K562 (cell line): ENCODE results near the gene CD47. TPM values are rescaled to one million over a fixed set of nuclear protein-coding genes. Genes with fewer than 3 reads are reported as not detected.

ENCODE experiments used
- ADNP ChIP-seq: fragments of 200-800 bp; sonication (Bioruptor generic); IDR thresholded peaks from 2 replicates; pipeline ENCODE4 v1.6.1; 2016; ENCODE audit warnings: missing genetic modification characterization, missing compliant biosample characterization
- CBX3 ChIP-seq, 2 experiments: IDR thresholded peaks; 1 replicate in 1 of 2; 2 replicates in 1 of 2; pipeline ENCODE4 v1.6.1; 2012; ENCODE audit warnings: inconsistent platforms in 2 of 2, low read length in 2 of 2, borderline replicate concordance in 1 of 2, control low read depth in 1 of 2
- FOXM1 ChIP-seq, 2 experiments: fragments of 450-650 bp in 1 of 2; sonication (generic) in 1 of 2; formaldehyde crosslinking in 1 of 2; IDR thresholded peaks; 2 replicates each; pipeline versions ENCODE4 v1.6.1 to v1.9.0; 2017 to 2022; ENCODE audit warnings: low read depth in 2 of 2, mild to moderate bottlenecking in 2 of 2, missing genetic modification reagents in 1 of 2, moderate library complexity in 1 of 2
- KAT8 ChIP-seq: fragments of 450-650 bp; IDR thresholded peaks from 2 replicates; pipeline ENCODE4 v1.6.1; 2016; ENCODE audit warnings: low read depth, mild to moderate bottlenecking
- MGA ChIP-seq: fragments of 450-650 bp; IDR thresholded peaks from 2 replicates; pipeline ENCODE4 v1.6.1; 2016; ENCODE audit warnings: mild to moderate bottlenecking, moderate library complexity
- NFYB ChIP-seq: IDR thresholded peaks from 2 replicates; pipeline ENCODE4 v1.6.1; 2011; ENCODE audit warnings: mild to moderate bottlenecking, moderate library complexity; ENCODE audit not compliant: insufficient read length; ENCODE audit errors: extremely low read depth
- TEAD2 ChIP-seq: fragments of 450-650 bp; IDR thresholded peaks from 2 replicates; pipeline ENCODE4 v1.6.1; 2016; ENCODE audit warnings: missing genetic modification characterization, control low read depth, missing compliant biosample characterization
- TRIM24 ChIP-seq, 2 experiments: fragments of 450-650 bp; IDR thresholded peaks; 2 replicates each; pipeline ENCODE4 v1.6.1; 2016
- TRIM28 ChIP-seq: fragments of 450-650 bp; IDR thresholded peaks from 2 replicates; pipeline ENCODE4 v1.6.1; 2017
- ZBTB1 ChIP-seq: sonication (generic); formaldehyde crosslinking; IDR thresholded peaks from 2 replicates; pipeline ENCODE4 v1.8.1; 2023; ENCODE audit warnings: missing genetic modification reagents, low read depth, mild to moderate bottlenecking, borderline replicate concordance
- ZNF253 ChIP-seq: fragments of 250-450 bp; sonication (Bioruptor Pico); conservative IDR thresholded peaks from 2 replicates; pipeline ENCODE4 v1.6.1; 2021; ENCODE audit warnings: mild to moderate bottlenecking
- ZNF311 ChIP-seq: fragments of 250-450 bp; sonication (Bioruptor Pico); IDR thresholded peaks from 2 replicates; pipeline ENCODE4 v1.4.0; 2020; ENCODE audit warnings: mild to moderate bottlenecking, moderate library complexity
- ZNF449 ChIP-seq: fragments of 250-450 bp; sonication (Bioruptor Pico); IDR thresholded peaks from 2 replicates; pipeline ENCODE4 v1.8.0; 2022; ENCODE audit warnings: moderate library complexity, mild to moderate bottlenecking, inconsistent platforms
- ZNF707 ChIP-seq: fragments of 250-450 bp; sonication (Bioruptor Pico); conservative IDR thresholded peaks from 2 replicates; pipeline ENCODE4 v1.8.0; 2022; ENCODE audit warnings: inconsistent platforms, mild to moderate bottlenecking, moderate library complexity
- polyA plus RNA-seq, 8 experiments: library from polyadenylated mRNA; depleted of rRNA in 4 of 8; stranded (reverse) in 5 of 8; unstranded in 3 of 8; fragments of >200 nt; fragmentation: Nextera tagmentation in 2 of 8; fragmentation: Illumina TruSeq in 1 of 8; extraction: Ambion mirVana in 2 of 8; extraction: Trizol in 1 of 8; gene quantifications; 2 replicates each; pipeline versions ENCODE4 v1.2.1 to v1.2.3, GENCODE V29; 2011 to 2014; ENCODE audit warnings: inconsistent platforms in 1 of 8, missing spikeins in 1 of 8
- total RNA-seq, 7 experiments: library from RNA; depleted of rRNA in 6 of 7; stranded (reverse); fragments of >200 nt in 6 of 7; fragmentation: Illumina TruSeq in 2 of 7; extraction: Trizol in 2 of 7; gene quantifications; 2 replicates each; pipeline versions ENCODE4 v1.2.1 to v1.2.3, GENCODE V29; 2011 to 2021; ENCODE audit warnings: low replicate concordance in 1 of 7

Gene CD47
- total and polyA plus RNA-seq, 9 of the 15 experiments (the other 6 are each of a cell fraction or from before 2014, with no cell fraction given) = 10.2 to 62.6 (median 36.3) TPM

GRCh38 chr3:108091498-108092250 is 843 bp upstream of the CD47 start (continued):
- TF ChIP-seq FOXM1 (IDR thresholded peaks at IDR 0.05; ENCODE audit: low read depth) = peak; percentile 53; the same call in 1 of the 2 replicates
- TF ChIP-seq FOXM1 (CRISPR knock-in tag; IDR thresholded peaks at IDR 0.05; ENCODE audit: low read depth) = no peak
- peak; percentile 74; the same call in 1 of the 2 replicates for TF ChIP-seq TRIM28
- 0 out of 2 replicates have a peak, but pooled peaks have one; percentile 40 for TF ChIP-seq ZNF449 (CRISPR knock-in tag)
- TF ChIP-seq ZBTB1 (CRISPR knock-in tag) = peak; percentile 8; the same call in 1 of the 2 replicates
- no peak for TF ChIP-seq TEAD2 (tag)
- TF ChIP-seq MGA = no peak
- TF ChIP-seq ADNP (tag) = peak; percentile 84
- no peak for TF ChIP-seq KAT8
- peak; percentile 71; the same call in 1 of the 2 replicates for TF ChIP-seq ZNF311
- no peak for TF ChIP-seq ZNF253 (CRISPR knock-in tag)
- TF ChIP-seq NFYB = no peak
- no peak for TF ChIP-seq ZNF707 (CRISPR knock-in tag)
- TF ChIP-seq TRIM24 (IDR thresholded peaks at IDR 0.05) = peak in 1 of 2 experiments; percentile 83; a peak in 2 of 4 replicates
- peak in 1 of 2 experiments; percentile 59; a peak in 2 of 3 replicates for TF ChIP-seq CBX3 (IDR thresholded peaks at IDR 0.05; ENCODE audit: borderline replicate concordance in 1 of 2, low read length in 2 of 2)
